NCI-H345 (cell line): ENCODE measurements around the gene LAMC3.
"Not testable (repeated sequence)": the region's sequence is repeated elsewhere in the genome, so short reads cannot be mapped to it uniquely, and the experiment has no call there.

Experiments used
- DNase-seq: peaks from one replicate; lab custom pipeline; 2025; lab: John Stamatoyannopoulos, UW

Gene LAMC3

DNA sequence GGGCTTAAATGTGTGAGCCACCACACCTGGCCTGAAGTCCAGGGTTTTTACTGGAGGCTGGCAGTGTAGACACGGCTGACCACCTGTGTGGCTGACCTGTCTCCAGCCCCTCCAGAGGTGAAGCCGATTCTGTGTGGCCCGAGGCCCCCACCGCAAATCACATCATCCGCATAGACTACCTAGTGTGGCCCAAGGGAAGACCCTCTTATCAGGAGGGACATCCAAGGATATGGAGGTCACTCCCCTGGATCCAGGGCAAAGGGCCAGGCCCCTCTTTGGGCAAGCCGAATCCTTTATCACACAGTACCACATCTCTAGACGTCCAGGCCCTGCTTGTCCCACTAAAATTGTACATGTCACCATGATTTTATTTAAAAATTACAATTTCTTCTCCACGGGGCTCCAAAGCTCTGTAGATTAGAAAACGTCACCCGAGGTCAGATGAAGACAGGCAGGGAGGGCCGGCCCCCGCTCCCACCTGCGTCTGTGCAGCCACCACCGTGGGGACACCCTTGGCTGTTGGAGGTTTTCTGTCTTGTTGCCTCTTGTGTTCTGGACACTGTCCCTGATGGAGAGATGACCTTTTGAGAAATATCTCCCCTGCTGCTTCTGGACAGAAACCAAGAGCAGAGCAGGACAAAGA lies 20.1 kb downstream of the LAMC3 start:
- DNase-seq = no peak

DNA sequence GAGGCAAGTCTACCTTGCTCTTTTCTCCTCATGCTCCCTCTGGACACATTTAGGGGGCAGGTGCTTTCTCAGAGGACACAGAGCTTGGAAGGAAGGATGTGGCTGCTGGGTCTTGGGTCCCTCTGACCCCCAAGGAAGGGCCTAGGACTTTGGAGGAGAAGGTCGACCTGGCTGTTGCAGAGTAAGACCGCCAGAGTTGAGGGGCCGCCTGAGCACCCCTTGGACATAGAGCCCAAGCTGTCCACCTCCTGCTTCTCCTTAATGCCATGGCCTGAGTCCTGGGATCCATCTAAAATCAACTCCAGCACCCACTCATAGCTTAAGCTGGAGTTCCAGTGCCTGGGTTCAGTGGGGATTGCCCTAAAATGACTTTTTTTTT lies 20.6 kb downstream of the LAMC3 start:
- no peak for DNase-seq

- DNase-seq = no peak
These were observed 21.4 kb downstream of the LAMC3 start for GRCh38 chr9:131030239-131031004.

DNA sequence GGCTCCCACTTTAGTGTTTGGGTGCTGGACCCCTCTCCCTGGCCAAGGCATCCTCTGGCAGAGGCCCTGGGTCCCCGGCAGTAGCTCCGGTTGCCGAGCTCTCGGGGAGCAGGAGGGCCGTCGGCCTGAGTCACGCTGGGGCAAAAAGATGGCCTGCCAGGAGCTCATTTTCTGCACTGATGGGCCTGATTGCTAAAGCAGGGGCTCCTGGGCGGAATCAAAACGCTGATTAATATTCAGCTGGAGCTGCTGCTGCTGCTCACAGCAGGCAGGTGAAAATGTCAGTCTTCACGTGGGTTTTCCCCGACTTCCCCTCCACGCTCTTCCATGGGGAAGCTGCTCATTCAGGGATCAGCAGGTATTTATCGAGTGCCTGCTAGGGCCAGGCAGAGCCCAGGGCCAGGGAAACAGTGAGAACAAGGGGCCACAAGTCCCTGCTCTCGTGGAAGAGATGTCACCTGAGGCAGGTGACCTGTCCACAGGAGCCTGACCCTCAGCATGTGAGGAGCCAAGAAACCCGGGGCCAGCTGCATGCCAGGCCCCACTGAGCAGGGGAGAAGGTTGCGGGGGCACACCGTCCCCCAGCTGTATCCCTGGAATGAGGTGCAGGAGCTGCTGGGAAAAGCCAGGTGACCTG lies 22.1 kb downstream of the LAMC3 start:
- DNase-seq = no peak

- no peak for DNase-seq
These were observed 22.6 kb downstream of the LAMC3 start for GRCh38 chr9:131031642-131032005.

DNA sequence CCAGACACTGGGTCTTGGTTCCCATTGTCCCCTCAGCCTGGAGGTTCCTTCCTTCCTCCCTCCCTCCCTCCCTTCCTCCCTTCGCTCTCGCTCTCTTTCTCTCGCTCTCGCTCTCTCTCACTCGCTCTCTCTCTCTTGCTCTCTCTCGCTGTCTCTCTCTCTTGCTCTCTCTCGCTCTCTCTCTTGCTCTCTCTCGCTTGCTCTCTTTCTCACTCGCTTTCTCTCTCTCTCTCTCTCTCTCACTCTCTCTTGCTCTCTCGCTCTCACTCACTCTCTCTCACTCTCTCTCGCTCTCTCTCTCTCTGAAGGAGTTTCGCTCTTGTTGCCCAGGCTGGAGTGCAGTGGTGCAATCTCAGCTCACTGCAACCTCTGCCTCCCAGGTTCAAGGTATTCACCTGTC lies 23.4 kb downstream of the LAMC3 start:
- no peak for DNase-seq

GRCh38 chr9:131033269-131034224 lies 24.6 kb downstream of the LAMC3 start:
- no peak for DNase-seq

DNA sequence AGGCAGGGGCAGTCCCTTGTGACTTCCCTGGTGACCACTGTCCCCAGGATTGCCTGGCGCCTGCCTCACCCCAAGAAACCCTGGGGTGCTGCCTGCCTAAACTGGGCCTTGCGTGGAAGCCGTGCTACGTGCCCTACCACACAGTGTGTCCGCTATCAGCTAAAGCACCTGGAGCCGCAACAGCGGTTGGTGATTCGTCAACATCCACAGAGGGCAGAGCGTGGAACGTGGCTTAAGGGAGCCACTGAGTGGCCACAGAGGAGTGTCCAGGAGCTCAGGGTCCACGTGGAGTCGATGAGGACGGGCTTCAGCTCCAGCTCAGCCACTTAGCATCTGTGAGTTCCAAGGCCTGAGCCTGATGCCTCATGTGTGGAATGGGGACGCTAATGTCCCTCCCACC lies 25.3 kb downstream of the LAMC3 start:
- DNase-seq = no peak

DNA sequence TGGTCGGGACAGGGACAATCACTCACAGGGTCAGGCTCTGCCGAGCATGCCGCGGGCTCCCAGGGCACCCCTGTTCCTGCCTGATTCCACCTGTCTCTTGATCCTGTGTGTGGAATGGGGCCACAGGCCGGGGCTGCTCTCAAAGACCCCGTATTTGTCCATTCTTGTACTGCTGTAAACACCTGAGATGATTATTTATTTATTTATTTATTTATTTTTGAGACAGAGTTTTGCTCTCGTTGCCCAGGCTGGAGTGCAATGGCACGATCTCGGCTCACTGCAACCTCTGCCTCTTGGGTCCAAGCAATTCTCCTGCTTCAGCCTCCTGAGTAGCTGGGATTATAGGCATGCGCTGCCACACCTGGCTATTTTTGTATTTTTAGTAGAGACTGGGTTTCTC lies 25.8 kb downstream of the LAMC3 start:
- DNase-seq = not testable (repeated sequence)

- DNase-seq = no peak
These were observed 26.6 kb downstream of the LAMC3 start for GRCh38 chr9:131035548-131035947.

GRCh38 chr9:131036071-131036470 lies 27.1 kb downstream of the LAMC3 start:
- no peak for DNase-seq

DNA sequence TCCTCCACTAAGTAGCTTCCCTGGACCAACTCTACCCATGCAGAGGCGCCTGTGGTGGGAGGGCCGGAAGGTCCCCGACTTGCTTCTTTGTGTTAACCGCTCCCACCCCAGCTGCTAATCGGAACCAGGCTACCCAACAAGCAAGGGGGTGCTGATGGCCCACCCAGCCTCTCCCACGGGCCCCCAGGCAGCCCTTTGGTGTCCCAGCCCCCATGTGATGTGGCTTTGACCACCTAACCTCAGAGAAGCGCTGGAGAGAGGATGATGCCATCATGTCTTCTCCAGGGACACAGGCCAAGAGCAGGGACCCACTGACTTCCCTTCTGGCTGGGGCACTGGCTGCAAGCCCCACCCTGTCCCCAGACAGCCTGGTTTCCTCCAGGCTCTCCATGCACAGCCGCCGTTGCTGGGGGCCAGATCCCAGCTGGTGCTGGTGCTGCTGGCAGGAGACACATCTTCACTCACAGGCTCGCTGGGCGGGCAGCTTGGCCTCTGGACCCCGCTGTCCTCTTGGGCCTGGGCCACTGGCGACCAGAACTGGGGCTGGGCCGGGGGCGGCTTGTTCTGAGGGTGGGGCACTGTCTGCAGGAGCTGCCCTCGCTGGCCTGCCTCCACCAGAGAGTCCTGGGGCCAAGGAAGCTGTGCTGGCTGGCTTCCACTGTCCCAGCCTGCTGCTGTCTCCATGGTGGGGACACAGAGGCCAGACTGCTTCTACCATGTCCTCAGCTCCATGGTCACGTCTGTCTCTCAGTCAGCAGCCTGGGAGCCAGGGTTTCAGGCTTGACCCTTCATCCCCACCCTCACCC lies 27.8 kb downstream of the LAMC3 start:
- DNase-seq = no peak

- no peak for DNase-seq
These were observed 28.6 kb downstream of the LAMC3 start for GRCh38 chr9:131037335-131038255.

- no peak for DNase-seq
These were observed 29.5 kb downstream of the LAMC3 start for GRCh38 chr9:131038256-131039128.

- no peak for DNase-seq
These were observed 30.4 kb downstream of the LAMC3 start for GRCh38 chr9:131039129-131039954.

GRCh38 chr9:131042666-131043065 lies 33.7 kb downstream of the LAMC3 start:
- no peak for DNase-seq

DNA sequence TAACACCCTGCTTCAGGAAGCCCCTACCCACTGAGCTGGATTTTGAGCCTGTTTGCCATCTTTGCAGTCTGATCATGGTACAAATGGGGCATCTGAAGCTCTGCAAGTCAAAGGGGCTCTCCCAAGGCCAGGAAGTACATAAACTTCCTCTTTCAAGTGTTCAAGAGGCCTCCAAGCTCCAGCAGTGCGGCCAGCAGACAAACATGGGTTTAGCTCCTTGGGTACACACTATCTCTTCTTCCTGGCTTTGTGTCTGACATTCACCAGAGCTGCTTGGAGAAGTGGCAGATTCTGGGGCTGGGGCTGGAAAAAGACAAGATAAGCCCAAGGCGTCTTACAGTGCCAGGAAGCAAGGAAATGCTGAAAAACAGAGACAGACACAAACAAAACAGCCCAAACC lies 34.1 kb downstream of the LAMC3 start:
- DNase-seq = no peak

GRCh38 chr9:131043646-131044045 lies 34.7 kb downstream of the LAMC3 start:
- no peak for DNase-seq
